NB4 (cell line): ENCODE measurements around the gene TNS4.

Source experiments
- DNase-seq: peaks from one replicate; pipeline ENCODE4 v3.0.0; 2010; ENCODE audit warnings: low read depth
- H3K4me3 ChIP-seq: one replicate; pipeline ENCODE4 v1.5.1; 2011; ENCODE audit warnings: mild to moderate bottlenecking, low read depth, low read length, moderate library complexity
- MYC ChIP-seq: IDR thresholded peaks from 2 replicates; pipeline ENCODE4 v1.6.1; 2011; ENCODE audit warnings: low read depth, low read length
- POLR2A ChIP-seq: IDR thresholded peaks from 2 replicates; pipeline ENCODE4 v1.6.1; 2011; ENCODE audit warnings: mild to moderate bottlenecking; ENCODE audit not compliant: insufficient read length; ENCODE audit errors: extremely low read depth
- TF ChIP-seq, protein P1 (sequence below): IDR thresholded peaks from 2 replicates; pipeline ENCODE4 v1.6.1; 2011; ENCODE audit warnings: low read depth, low read length
- TF ChIP-seq, protein P2 (sequence below): IDR thresholded peaks from one replicate; pipeline ENCODE4 v1.5.1; 2012; ENCODE audit warnings: low read depth, low read length

TNS4 gene

DNA sequence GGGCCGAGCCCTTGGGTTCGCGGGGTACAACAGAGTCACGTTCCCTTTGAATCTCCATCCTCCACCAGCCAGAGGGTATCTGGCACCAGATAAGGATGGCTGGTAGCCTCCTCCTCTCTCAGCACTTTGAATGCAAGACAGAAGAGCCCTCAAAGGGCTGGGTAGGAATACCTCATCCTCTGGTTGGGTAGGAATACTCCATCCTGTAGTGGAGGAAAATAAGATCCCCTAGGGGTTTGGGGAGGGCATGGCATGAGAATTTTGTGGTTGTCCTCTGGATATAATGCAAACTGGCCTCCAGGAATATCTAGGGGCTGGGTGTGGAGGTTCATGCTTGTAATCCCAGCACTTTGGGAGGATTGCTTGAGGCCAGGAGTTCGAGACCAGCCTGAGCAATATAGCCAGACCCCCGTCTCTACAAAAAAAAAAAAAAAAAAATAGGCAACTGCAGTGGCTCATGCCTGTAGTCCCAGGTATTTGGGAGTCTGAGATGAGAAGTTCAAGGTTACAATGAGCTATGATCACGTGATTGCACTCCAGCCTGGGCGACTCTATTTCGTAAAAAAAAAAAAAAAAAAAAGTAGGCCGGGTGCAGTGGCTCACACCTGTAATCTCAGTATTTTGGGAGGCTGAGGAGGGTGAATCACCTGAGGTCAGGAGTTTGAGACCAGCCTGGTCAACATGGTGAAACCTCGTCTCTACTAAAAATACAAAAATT, 55.5 kb downstream of the TNS4 start:
- peak overlapping the region; percentile 80 for H3K4me3 ChIP-seq
- TF ChIP-seq, protein P1, sequence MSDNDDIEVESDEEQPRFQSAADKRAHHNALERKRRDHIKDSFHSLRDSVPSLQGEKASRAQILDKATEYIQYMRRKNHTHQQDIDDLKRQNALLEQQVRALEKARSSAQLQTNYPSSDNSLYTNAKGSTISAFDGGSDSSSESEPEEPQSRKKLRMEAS, result no peak
- TF ChIP-seq, protein P2, sequence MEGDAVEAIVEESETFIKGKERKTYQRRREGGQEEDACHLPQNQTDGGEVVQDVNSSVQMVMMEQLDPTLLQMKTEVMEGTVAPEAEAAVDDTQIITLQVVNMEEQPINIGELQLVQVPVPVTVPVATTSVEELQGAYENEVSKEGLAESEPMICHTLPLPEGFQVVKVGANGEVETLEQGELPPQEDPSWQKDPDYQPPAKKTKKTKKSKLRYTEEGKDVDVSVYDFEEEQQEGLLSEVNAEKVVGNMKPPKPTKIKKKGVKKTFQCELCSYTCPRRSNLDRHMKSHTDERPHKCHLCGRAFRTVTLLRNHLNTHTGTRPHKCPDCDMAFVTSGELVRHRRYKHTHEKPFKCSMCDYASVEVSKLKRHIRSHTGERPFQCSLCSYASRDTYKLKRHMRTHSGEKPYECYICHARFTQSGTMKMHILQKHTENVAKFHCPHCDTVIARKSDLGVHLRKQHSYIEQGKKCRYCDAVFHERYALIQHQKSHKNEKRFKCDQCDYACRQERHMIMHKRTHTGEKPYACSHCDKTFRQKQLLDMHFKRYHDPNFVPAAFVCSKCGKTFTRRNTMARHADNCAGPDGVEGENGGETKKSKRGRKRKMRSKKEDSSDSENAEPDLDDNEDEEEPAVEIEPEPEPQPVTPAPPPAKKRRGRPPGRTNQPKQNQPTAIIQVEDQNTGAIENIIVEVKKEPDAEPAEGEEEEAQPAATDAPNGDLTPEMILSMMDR, result no peak
- TF ChIP-seq POLR2A (no peak), MYC (no peak)
- DNase-seq, result no peak

- H3K4me3 ChIP-seq, result peak overlapping the region; percentile 80
- no peak for TF ChIP-seq MYC
- TF ChIP-seq POLR2A, result no peak
- TF ChIP-seq, protein P2, result no peak
- DNase-seq, result peak; percentile 37
These were observed 57.2 kb downstream of the TNS4 start for GRCh38 chr17:40443988-40444899.

GRCh38 chr17:40443196-40443987, 58.0 kb downstream of the TNS4 start, which contains the start of gene IGFBP4:
IGFBP4 (plus strand) TSS chr17:40443450; CDS start chr17:40443736, 286 bp downstream.
- peak; percentile 91 for DNase-seq
- TF ChIP-seq, protein P1, result peak; percentile 35; the same call in 1 of the 2 replicates
- TF ChIP-seq POLR2A, result peak; percentile 71
- TF ChIP-seq MYC, result peak; percentile 66
- TF ChIP-seq, protein P2, result peak; percentile 38
- peak within 1 kb of the TSS; percentile 80 for H3K4me3 ChIP-seq

DNA sequence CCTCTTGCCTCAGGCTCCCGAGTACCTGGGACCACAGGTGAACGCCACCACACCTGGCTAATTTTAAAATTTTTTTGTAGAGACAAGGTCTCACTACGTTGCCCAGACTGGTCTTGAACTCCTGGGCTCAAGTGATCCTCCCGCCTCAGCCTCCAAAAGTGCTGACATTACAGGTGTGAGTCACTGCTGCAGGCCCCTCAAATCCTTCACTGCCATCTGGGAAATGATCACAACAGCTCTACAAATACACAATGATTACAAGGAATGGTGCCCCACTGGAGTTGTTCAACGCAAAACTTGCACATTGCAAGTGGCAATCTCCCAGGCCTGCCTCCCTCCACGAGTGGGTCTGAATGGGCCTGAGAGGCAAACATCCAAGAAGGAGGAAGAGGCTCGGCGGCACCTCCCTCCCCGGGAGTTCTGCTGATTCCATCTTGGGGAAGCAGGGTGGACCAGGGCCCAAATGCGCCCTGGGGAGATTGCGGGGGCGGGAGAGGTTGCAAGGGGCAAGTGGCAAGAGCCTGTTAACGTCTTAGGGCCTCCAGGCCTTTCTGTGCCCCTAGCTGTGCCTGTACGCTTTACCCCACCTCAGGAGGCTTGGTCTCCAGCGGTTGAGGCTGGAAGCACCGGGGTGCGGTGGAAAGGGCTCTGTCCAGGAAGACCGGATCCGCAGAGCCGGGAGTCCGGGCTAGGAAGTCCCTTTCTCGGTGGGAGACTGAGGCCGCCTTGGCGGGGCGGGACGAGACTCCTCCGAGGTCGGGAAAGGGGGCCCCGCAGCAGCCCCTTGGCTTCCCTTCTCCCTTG, 58.8 kb downstream of the TNS4 start:
- TF ChIP-seq POLR2A (no peak), MYC (no peak)
- TF ChIP-seq, protein P1, result no peak
- TF ChIP-seq, protein P2, result no peak
- peak overlapping the region; percentile 59 for H3K4me3 ChIP-seq
- peak; percentile 77 for DNase-seq

GRCh38 chr17:40440166-40440565, 61.3 kb downstream of the TNS4 start:
- no peak overlapping the region for H3K4me3 ChIP-seq
- TF ChIP-seq, protein P1, result no peak
- TF ChIP-seq POLR2A (no peak), MYC (no peak)
- TF ChIP-seq, protein P2, result no peak
- no peak for DNase-seq
